Stromal cell of bone marrow (primary cell): Measurements from ENCODE around the gene EDAR.

Experiments
- DNase-seq: peaks from one replicate; pipeline ENCODE4 v3.0.0-alpha.2; 2012; ENCODE audit warnings: low read depth

EDAR gene

GRCh38 chr2:108988796-108989713, at the start of gene EDAR:
TSS of gene EDAR (minus strand) at chr2:108989220. CDS start at chr2:108931014, 58,206 bp downstream.
- DNase-seq, result no peak

- no peak for DNase-seq
These were observed 44.2 kb upstream of the EDAR start for GRCh38 chr2:109033171-109033570.

DNA sequence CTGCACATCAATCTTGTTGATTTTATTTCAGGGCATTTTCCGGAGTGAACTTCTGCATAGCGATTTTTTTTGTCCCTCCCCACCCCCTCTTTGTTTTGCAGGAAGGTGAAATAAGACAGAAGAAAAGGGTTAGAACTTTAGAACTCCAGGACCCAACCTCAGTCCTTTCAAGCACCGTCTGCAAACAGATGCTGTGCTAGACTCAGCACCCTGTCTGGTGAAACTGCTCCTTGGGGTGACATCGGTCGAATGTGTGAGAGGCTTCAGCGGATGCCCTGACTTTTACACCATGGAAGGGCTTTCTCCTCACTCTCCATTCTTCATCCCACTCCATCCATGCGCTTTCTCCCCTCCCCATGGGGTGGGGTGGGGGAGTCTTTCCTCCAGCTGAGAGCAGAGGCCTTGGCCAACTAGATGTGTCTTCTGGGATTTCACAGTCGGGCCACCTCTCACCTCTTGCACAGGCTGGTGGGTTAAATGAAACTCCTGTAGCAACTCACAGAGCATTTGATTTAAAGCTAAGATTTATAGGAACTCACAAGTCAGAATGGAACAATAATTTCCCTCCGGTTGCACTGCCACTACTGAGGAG, 43.3 kb upstream of the EDAR start:
- DNase-seq, result no peak

DNA sequence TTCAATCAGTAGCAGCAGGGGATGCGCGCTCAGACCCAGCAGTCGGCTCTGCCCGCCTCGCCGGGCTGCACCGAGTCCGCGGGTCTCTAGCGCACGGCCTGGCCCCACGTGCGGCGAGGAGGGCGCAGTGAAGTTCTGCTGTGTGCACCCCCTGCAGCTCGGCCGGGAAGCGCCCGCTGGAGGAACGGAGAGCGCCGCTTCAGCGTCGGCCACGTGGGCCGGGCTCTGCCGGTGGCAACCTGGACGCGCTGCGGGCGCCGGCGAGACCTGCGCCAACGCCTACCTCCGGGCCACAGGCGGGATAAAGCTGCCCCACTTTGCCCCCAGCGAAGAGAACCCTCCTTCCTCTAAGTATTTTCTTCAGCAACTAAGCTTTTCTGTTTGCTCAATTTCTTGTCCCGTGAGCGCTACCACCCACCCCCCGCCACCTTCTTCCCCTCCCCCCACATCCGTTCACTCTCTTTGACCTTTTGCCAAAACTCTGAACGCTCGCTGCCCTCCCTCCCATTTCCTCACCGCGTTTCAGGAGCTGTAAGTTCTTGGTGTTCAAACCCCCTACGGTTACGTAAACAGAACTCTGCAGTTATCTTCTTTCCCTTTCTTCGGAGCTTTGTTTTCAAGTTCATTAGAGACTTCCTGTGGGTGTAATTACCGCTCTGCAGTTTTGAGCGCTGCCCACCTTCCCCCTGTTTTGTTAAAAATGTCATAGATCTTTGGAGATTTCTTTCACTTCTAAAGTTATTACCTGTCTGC, 42.6 kb upstream of the EDAR start:
- no peak for DNase-seq

GRCh38 chr2:109030870-109031475, 42.0 kb upstream of the EDAR start:
- no peak for DNase-seq

DNA sequence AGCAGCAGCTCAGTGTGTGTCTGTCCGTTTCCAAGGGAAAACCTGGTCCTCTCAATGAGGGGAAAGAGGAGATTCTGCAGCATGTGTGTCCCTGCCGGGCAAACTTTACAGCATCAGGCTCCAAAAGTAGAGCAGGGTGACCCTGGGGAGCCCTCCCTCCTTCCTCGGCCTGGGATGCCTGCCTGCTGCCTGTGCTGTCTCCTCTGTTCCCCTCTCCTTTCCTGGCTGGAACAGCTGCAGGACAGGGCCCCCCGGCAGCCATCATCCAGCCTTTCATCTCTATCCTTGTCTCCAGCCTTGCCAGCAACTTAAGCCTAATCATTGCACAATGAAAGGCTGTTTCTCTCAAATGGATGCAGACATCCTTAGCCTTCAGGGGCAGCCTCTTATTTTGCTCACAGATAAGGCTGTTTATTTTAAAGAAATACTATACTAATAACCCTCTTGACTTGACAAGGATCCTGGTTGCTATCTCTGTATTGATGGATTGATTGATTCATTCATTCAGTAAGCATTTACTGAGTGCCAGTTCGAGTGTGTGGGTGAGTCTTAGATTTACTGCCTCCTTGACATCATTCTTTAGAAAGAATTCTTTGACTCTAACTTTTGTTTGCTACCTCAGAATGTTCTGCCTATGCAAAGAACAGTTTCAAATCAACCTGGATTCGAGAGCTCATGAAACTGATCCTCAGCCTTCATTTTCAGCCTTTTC, 40.6 kb upstream of the EDAR start:
- no peak for DNase-seq

DNA sequence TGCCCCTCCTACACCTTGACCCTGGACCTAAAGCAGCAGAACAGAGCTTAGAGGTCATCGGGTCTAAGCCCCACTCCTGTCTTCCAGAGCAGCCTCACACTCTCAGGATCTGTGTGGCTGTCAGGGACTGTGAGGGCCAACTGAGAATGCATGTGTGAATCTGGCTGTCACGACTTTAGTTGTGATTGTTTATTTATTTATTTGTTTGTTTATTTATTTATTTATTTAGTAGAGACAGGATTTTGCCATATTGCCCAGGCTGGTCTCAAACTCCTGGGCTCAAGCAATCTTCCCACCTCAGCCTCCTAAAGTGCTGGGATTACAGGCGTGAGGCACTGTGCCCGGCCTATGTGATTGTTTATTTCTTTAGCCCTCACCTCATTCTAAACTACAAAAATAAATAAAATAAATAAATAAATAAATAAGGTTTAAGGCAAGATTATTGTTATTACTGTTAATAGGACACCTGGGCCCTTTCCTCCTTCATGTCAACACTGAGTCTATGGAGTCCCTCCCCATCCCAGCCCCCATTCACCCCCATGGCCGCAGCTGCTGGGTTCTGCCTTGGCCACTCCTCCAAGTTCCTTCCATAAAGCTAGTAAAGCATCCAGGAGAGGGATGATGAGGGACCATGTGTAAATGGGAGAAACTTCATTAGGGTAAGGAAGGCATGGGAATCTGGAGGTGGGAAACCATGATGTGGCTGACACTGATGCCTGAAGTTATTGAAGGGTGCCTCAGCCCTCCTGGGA, 39.9 kb upstream of the EDAR start:
- no peak for DNase-seq

DNA sequence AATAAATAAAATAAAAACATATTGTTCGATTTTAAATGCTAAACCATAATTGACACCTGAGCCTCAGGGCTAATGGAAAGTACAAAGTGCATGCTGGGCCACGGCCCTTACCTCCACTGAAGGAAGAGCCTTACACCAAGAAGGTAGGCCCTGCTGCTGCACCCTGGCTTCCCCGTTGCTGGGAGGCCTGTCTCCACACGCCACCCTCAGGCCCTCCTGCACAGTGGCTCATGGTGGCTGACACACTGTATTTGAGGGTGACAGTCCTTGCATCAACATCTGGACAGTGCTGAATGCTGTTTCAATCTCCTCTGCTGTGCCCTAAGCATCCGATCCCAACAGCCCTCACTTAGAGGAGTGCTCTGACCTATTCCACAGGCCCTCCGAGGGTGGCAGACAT, 39.3 kb upstream of the EDAR start:
- DNase-seq, result no peak

DNA sequence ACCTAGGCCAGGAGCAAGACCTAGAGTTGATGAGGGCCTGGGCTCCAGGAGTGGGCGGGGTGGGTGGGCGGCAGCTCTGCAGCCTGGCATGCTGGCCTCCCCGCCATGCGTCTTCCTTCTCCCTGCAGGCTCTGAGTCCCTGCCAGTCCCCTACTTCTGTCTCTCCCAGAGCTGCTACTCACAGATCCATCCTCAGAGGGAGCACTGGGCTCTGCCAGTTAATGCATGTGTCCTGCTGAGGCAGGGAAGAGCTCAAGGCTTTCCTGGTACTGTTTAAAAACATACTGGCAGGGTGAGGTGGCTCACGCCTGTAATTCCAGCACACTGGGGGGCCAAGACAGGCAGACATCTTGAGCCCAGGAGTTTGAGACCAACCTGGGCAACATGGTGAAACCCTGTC, 38.7 kb upstream of the EDAR start:
- no peak for DNase-seq

- DNase-seq, result no peak
These were observed 35.5 kb upstream of the EDAR start for GRCh38 chr2:109024477-109024876.

DNA sequence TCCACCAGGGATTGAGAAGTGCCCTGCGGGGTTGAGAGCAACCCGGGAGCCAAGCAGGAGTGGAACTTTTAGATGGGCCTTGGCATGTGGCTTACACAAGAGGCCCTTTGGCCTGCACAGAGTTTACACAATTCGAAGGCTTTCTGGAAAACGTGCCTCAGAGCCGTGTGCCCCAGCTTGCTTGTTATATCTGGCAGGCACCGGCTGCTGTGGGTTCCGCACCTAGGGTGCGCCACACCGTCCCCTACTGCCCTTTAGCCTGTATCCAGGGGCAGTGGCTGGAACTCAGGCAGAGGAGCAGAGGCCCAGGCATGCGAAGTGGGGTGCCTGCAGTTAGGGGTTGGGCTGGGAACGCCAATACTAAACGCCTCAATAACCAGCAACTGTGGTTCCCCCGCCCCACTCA, 32.9 kb upstream of the EDAR start:
- no peak for DNase-seq

DNA sequence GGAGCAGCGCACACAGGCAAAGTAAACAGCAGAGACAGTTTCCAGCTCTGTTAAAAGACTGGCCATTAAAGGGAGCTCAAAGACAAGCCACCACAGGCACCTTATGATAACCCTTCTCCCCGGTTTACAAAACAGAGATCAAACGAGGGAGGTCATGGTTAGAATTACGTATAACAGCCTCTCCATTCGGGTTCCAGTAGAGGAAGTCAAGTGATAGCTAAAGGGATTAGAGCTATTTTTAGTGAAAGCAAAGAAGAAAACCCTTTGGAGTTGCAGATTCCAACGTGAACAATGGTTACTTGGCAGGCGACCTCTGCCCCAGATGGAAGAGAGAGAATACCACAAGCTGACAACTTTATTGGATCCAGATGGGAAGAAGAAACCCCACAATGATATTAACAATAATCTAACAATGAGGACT, 31.2 kb upstream of the EDAR start:
- DNase-seq, result peak; percentile 16

GRCh38 chr2:109018452-109018851, 29.4 kb upstream of the EDAR start:
- no peak for DNase-seq

DNA sequence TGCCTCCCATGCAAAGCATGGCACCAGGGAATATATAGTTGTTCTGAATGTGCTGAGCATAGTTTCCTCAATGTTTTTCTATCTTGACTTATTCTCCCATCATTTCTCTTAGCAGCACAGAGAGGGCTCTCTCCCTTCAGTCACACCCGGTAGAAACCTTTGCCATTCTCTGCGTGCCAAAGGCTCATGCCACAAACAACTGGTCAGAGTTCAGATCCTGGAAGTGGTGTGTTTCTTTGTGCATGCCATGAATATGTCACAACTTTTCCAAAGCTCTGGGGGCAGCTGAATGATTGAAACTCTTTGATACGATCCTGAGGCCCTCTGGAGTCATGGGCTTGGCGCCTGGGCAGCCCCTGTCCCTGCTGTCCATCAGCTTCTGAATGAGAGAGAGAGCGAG, 28.0 kb upstream of the EDAR start:
- DNase-seq, result no peak

DNA sequence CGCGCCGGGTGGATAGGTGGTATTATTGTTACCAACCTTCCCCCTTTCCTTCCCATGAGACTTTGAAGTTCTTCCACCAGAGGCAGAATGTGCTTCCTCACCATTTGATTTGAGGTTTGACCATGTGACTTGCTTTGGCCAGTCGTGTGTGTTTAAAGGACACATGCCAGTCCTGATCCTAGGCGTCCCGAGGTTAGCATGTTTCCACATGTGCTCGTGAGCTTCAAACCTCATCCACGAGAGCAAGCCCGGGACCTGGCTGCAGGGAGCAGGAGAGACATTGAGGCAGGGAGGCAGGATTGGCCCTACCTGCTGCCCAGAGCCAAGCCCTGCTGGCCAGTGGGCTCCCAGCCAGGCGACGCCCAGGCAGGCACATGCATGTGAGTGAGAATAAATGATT, 27.4 kb upstream of the EDAR start:
- no peak for DNase-seq

GRCh38 chr2:109014476-109014875, 25.5 kb upstream of the EDAR start:
- DNase-seq, result no peak

GRCh38 chr2:109013051-109013450, 24.0 kb upstream of the EDAR start:
- no peak for DNase-seq

- peak; percentile 20 for DNase-seq
These were observed 21.0 kb upstream of the EDAR start for GRCh38 chr2:109009920-109010610.

- DNase-seq, result no peak
These were observed 18.0 kb upstream of the EDAR start for GRCh38 chr2:109006971-109007370.

GRCh38 chr2:109005686-109006204, 16.7 kb upstream of the EDAR start:
- DNase-seq, result peak; percentile 31
